Measurements from ENCODE around the gene PACC1. TPM values are rescaled to one million over a fixed set of nuclear protein-coding genes. Genes with fewer than 3 reads are reported as not detected.
A peak's percentile ranks its signal among the peaks of the same experiment; 100 is the strongest.

PACC1 gene
- total RNA-seq, 2 experiments from 2014 or later, result 13.0 to 17.1 TPM

GRCh38 chr1:212432661-212433576 lies 18.2 kb upstream of the PACC1 start, which contains the start of gene NENF:
TSS of gene NENF (plus strand) at chr1:212432920. CDS start at chr1:212432944, 24 bp downstream.
- ATAC-seq (peak; percentile 100), DNase-seq (peak; percentile 84)
- no peaks in the 10 kb centered on the region for H3K9me3 Mint-ChIP-seq (ENCODE audit: low read depth)
- H3K36me3 Mint-ChIP-seq, result peaks cover 2% of the 10 kb centered on the region
- H3K27me3 Mint-ChIP-seq, result peaks cover under 1% of the 10 kb centered on the region
- H3K27ac Mint-ChIP-seq, result peak within 1 kb of the TSS; percentile 61
- CTCF ChIA-PET, result interaction anchor here (1.0 to 2.3 kb wide), 8 partner anchors 18 to 752 kb away, joined by 3 to 18 read pairs (median 4); partner anchors contain the start of genes DTL, INTS7 and PACC1
- peaks cover 12% of the 10 kb centered on the region for H3K4me1 Mint-ChIP-seq
- peak within 1 kb of the TSS; percentile 73 for H3K4me3 Mint-ChIP-seq

GRCh38 chr1:212432272-212432660 lies 17.6 kb upstream of the PACC1 start:
- DNase-seq (no peak), ATAC-seq (no peak)
- peaks cover 7% of the 10 kb centered on the region for H3K27me3 Mint-ChIP-seq
- H3K27ac Mint-ChIP-seq, result peak overlapping the region; percentile 61
- peak overlapping the region; percentile 48 for H3K4me3 Mint-ChIP-seq
- H3K4me1 Mint-ChIP-seq, result peaks cover 12% of the 10 kb centered on the region
- no peaks in the 10 kb centered on the region for H3K9me3 Mint-ChIP-seq (ENCODE audit: low read depth)
- CTCF ChIA-PET, result interaction anchor here (1.0 to 2.3 kb wide), 8 partner anchors 18 to 752 kb away, joined by 3 to 18 read pairs (median 4); partner anchors contain the start of genes DTL, INTS7 and PACC1
- H3K36me3 Mint-ChIP-seq, result peaks cover 2% of the 10 kb centered on the region

- no peak for DNase-seq
- Mint-ChIP-seq H3K4me1 (peaks cover 12% of the 10 kb centered on the region), H3K36me3 (peaks cover 2% of the 10 kb centered on the region), H3K9me3 (ENCODE audit: low read depth) (no peaks in the 10 kb centered on the region), H3K27ac (no peak overlapping the region), H3K4me3 (no peak overlapping the region), H3K27me3 (peaks cover 7% of the 10 kb centered on the region)
- ATAC-seq, result no peak
- CTCF ChIA-PET, result interaction anchor here (1.0 to 2.3 kb wide), 6 partner anchors 17 to 751 kb away, joined by 3 to 18 read pairs (median 4); partner anchors contain the start of genes DTL, INTS7 and PACC1
Measured at GRCh38 chr1:212431644-212432043, 17.0 kb upstream of the PACC1 start.

DNA sequence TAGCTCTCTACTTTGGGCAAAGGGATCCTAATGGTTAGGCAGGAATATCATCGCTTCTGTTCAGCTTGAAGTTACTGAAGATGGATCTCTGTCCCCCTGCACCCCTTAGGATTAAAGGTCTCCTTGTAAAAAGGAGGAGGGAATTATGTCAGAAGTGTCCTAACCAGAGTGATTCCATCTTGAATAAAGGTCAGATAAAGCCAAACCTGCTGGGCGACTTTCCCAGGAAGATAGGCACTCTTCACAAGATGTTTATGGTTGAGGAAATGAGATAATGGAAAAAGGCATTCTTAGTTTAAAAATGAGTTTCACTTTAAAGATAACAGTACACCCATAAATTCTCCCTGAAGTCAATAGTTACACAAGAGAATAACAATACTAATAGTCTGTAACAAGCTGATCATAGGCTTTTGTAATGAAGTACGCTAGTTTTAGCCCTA lies 16.3 kb upstream of the PACC1 start:
- H3K36me3 Mint-ChIP-seq, result peaks cover 2% of the 10 kb centered on the region
- peaks cover 7% of the 10 kb centered on the region for H3K27me3 Mint-ChIP-seq
- DNase-seq (no peak), ATAC-seq (no peak)
- peaks cover 12% of the 10 kb centered on the region for H3K4me1 Mint-ChIP-seq
- CTCF ChIA-PET, result interaction anchor here (1.0 to 1.8 kb wide), 5 partner anchors 8 to 750 kb away, joined by 3 to 11 read pairs (median 4); no protein-coding TSS in a partner anchor
- H3K4me3 Mint-ChIP-seq, result no peak overlapping the region
- H3K27ac Mint-ChIP-seq, result no peak overlapping the region
- H3K9me3 Mint-ChIP-seq (ENCODE audit: low read depth), result no peaks in the 10 kb centered on the region

GRCh38 chr1:212430416-212430815 lies 15.7 kb upstream of the PACC1 start:
- no peak for ATAC-seq
- CTCF ChIA-PET, result interaction anchor here (0.9 to 1.8 kb wide), 7 partner anchors 8 to 750 kb away, joined by 3 to 11 read pairs (median 3); no protein-coding TSS in a partner anchor
- DNase-seq, result no peak
- peaks cover 12% of the 10 kb centered on the region for H3K4me1 Mint-ChIP-seq
- peaks cover 2% of the 10 kb centered on the region for H3K36me3 Mint-ChIP-seq
- no peaks in the 10 kb centered on the region for H3K9me3 Mint-ChIP-seq (ENCODE audit: low read depth)
- H3K27me3 Mint-ChIP-seq, result peaks cover 7% of the 10 kb centered on the region
- H3K27ac Mint-ChIP-seq, result no peak overlapping the region
- H3K4me3 Mint-ChIP-seq, result no peak overlapping the region

DNA sequence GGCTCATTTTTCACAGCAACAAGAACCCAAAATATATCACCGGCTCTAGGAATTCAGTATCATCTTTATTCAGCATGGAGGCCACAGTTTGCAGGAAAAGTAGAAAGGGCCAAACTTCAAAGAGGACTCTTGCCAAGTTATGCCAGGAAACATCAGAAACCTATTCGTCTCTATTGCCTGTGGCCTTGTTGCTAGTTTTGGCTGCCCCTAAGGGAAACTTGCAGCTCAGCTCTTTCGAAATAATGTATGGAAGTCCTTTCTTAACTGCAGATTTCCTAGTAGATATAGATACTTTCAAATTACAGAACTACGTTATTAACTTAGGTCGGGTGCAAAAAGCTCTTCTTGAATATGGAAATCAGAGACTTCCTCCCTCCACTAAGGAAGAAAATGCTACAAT lies 13.8 kb upstream of the PACC1 start:
- CTCF ChIA-PET, result interaction anchor here (3.2 kb wide), 1 partner anchor 27 kb away, joined by 10 read pairs; no protein-coding TSS in a partner anchor
- H3K4me3 Mint-ChIP-seq, result no peak overlapping the region
- H3K9me3 Mint-ChIP-seq (ENCODE audit: low read depth), result no peaks in the 10 kb centered on the region
- no peak for ATAC-seq
- H3K4me1 Mint-ChIP-seq, result peaks cover 8% of the 10 kb centered on the region
- H3K36me3 Mint-ChIP-seq, result no peaks in the 10 kb centered on the region
- H3K27ac Mint-ChIP-seq, result no peak overlapping the region
- H3K27me3 Mint-ChIP-seq, result peaks cover 20% of the 10 kb centered on the region
- DNase-seq, result no peak

GRCh38 chr1:212423879-212424278 lies 9.2 kb upstream of the PACC1 start:
- CTCF ChIA-PET, result interaction anchor here (1.0 kb wide), 1 partner anchor 32 kb away, joined by 4 read pairs; no protein-coding TSS in a partner anchor

DNA sequence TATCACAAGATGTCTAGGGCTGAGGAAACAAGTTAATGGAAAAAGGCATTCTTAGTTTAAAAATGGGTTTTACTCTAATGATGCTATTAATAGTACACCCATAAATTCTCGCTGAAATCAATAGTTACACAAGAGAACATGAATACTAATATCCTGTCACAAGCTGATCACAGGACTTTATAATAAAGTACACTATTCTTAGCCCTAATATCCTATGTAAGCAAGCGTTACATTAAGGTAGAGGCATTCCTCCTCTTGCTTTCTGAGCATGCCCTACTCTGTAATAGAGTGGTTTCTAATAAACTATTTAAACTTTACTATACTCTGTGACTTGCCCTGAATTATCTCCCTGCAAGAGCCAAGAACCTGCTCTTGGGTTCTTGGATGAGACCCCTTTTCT lies 6.5 kb upstream of the PACC1 start:
- H3K27me3 Mint-ChIP-seq, result peaks cover 18% of the 10 kb centered on the region
- H3K27ac Mint-ChIP-seq, result no peak overlapping the region
- CTCF ChIA-PET, result interaction anchor here (2.4 kb wide), 1 partner anchor 35 kb away, joined by 6 read pairs; no protein-coding TSS in a partner anchor
- H3K36me3 Mint-ChIP-seq, result no peaks in the 10 kb centered on the region
- no peak overlapping the region for H3K4me3 Mint-ChIP-seq
- DNase-seq, result no peak
- H3K4me1 Mint-ChIP-seq, result peaks cover 3% of the 10 kb centered on the region
- ATAC-seq, result no peak
- H3K9me3 Mint-ChIP-seq (ENCODE audit: low read depth), result no peaks in the 10 kb centered on the region

More at GRCh38 chr1:212423879-212424278, 9.2 kb upstream of the PACC1 start:
- Mint-ChIP-seq H3K27ac (no peak overlapping the region), H3K36me3 (no peaks in the 10 kb centered on the region), H3K4me3 (no peak overlapping the region), H3K9me3 (ENCODE audit: low read depth) (no peaks in the 10 kb centered on the region), H3K27me3 (peaks cover 26% of the 10 kb centered on the region), H3K4me1 (no peaks in the 10 kb centered on the region)
- ATAC-seq (no peak), DNase-seq (no peak)

GRCh38 chr1:212415107-212415841 lies 588 bp upstream of the PACC1 start:
- CTCF ChIA-PET, result interaction anchor here (0.6 to 2.5 kb wide), 7 partner anchors 17 to 734 kb away, joined by 3 to 13 read pairs (median 4); partner anchors contain the start of gene NENF
- peak overlapping the region; percentile 94 for H3K4me3 Mint-ChIP-seq
- H3K27me3 Mint-ChIP-seq, result no peaks in the 10 kb centered on the region
- peaks cover 16% of the 10 kb centered on the region for H3K36me3 Mint-ChIP-seq
- H3K4me1 Mint-ChIP-seq, result peaks cover 35% of the 10 kb centered on the region
- H3K27ac Mint-ChIP-seq, result peak overlapping the region; percentile 91
- DNase-seq, result peak; percentile 64
- H3K9me3 Mint-ChIP-seq (ENCODE audit: low read depth), result no peaks in the 10 kb centered on the region
- no peak for ATAC-seq

- peak overlapping the region; percentile 94 for H3K4me3 Mint-ChIP-seq
- no peaks in the 10 kb centered on the region for H3K9me3 Mint-ChIP-seq (ENCODE audit: low read depth)
- DNase-seq (no peak), ATAC-seq (peak; percentile 24)
- no peaks in the 10 kb centered on the region for H3K27me3 Mint-ChIP-seq
- CTCF ChIA-PET, result interaction anchor here (1.2 to 2.5 kb wide), 3 partner anchors 38 to 44 kb away, joined by 3 to 13 read pairs (median 5); no protein-coding TSS in a partner anchor
- peak overlapping the region; percentile 91 for H3K27ac Mint-ChIP-seq
- peaks cover 35% of the 10 kb centered on the region for H3K4me1 Mint-ChIP-seq
- H3K36me3 Mint-ChIP-seq, result peaks cover 27% of the 10 kb centered on the region
Measured at GRCh38 chr1:212413902-212414327, 771 bp downstream of the PACC1 start.

DNA sequence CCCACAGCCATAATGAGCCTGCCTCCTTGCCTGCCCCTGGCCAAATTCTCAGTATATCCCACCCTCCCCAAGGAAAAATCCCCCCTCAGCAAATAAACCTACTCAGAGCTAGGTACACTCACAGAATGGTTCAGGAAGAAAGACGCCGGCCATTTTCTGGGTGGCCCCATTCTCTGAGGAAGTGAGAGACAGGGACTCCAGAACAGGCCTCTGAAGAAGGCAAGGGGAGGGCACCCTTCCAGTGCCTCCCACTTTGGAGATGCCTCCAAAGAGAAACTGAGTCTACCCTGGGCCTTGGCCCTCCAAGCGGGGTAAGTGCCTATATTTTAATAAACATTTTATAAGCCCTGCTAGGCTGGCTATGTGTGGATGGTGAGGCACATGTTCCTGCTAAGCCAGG lies 2.3 kb downstream of the PACC1 start:
- Mint-ChIP-seq H3K4me3 (no peak overlapping the region), H3K9me3 (ENCODE audit: low read depth) (no peaks in the 10 kb centered on the region), H3K36me3 (peaks cover 35% of the 10 kb centered on the region), H3K27ac (no peak overlapping the region), H3K27me3 (no peaks in the 10 kb centered on the region), H3K4me1 (peaks cover 35% of the 10 kb centered on the region)
- DNase-seq (no peak), ATAC-seq (no peak)
- CTCF ChIA-PET, result no interaction called here

DNA sequence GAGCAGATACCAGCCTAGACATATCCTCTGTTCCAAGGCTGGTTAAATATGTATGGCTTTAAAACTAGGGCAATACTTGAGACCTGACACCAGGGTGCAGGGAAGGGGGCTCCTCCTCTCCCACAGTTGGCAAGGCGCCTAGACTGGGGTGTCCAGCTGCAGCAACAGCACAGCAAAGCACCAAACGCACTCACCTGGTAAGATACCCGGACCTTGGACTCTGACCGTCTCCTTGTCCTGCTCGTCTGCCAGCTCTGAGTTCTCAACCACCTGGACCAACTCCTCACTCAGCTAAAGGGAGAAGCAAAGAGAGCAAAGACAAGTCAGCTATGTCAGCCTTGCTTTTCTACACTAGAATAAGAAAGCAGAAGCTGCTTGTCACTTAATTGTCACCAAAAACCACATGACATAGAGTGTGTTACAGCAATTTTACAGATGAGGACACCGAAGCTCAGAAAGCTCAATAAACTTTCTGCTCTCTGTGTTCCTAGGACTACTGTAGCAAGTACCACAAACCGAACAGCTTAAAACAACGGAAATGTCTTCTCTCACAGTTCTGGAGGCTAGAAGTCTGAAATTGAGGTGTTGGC lies 4.4 kb downstream of the PACC1 start:
- no peaks in the 10 kb centered on the region for H3K9me3 Mint-ChIP-seq (ENCODE audit: low read depth)
- no peak overlapping the region for H3K4me3 Mint-ChIP-seq
- no peaks in the 10 kb centered on the region for H3K27me3 Mint-ChIP-seq
- peaks cover 45% of the 10 kb centered on the region for H3K36me3 Mint-ChIP-seq
- ATAC-seq, result no peak
- H3K27ac Mint-ChIP-seq, result no peak overlapping the region
- DNase-seq, result no peak
- H3K4me1 Mint-ChIP-seq, result peaks cover 23% of the 10 kb centered on the region
- CTCF ChIA-PET, result interaction anchor here (0.9 kb wide), 1 partner anchor 46 kb away, joined by 3 read pairs; no protein-coding TSS in a partner anchor

Data from activated CD8-positive, alpha-beta memory T cell treated with anti-CD3 and anti-CD28 coated beads, Interleukin-2, amount 10 ng/mL, durations not matched to agents 7 days and 5 days (primary cell).